ENCODE data around the gene NOA1. TPM values are rescaled to one million over a fixed set of nuclear protein-coding genes. Genes with fewer than 3 reads are reported as not detected.

Gene NOA1
- total RNA-seq, 4 donors from 2014 or later = 20.3 to 34.5 (median 23.2) TPM

GRCh38 chr4:56972809-56973208 lies 4.6 kb downstream of the NOA1 start:
- Histone ChIP-seq H3K36me3 (peaks cover 0 to 65% of the 10 kb centered on the region in 2 donors), H3K27ac (no peak overlapping the region), H3K4me3 (no peak overlapping the region), H3K27me3 (no peaks in the 10 kb centered on the region), H3K4me1 (peaks cover 15 to 21% of the 10 kb centered on the region in 2 donors), H3K9me3 (no peaks in the 10 kb centered on the region)
- intact Hi-C loops (cut with DNase I; ENCODE audit: low total_unique reads) (no loop called here), in situ Hi-C loops (cut with MboI; ENCODE audit: low sequenced_read_pairs in 4 of 4) (loop anchor here in 1 of 4 donors (10.0 kb wide), 1 partner anchor 68 kb away; the partner anchor contains the start of gene REST)
- DNase-seq (no peak), ATAC-seq (no peak)
- no peak for TF ChIP-seq CTCF (IDR thresholded peaks at IDR 0.05 in 4 of 5, conservative IDR thresholded peaks at IDR 0.05 in 1 of 5)
- no peak for TF ChIP-seq POLR2A (IDR thresholded peaks at IDR 0.05)

GRCh38 chr4:56972389-56972788 lies 5.0 kb downstream of the NOA1 start:
- no peak for ATAC-seq
- intact Hi-C loops (cut with DNase I; ENCODE audit: low total_unique reads) = no loop called here
- TF ChIP-seq CTCF (IDR thresholded peaks at IDR 0.05 in 4 of 5, conservative IDR thresholded peaks at IDR 0.05 in 1 of 5) (no peak), POLR2A (IDR thresholded peaks at IDR 0.05) (no peak)
- in situ Hi-C loops (cut with MboI; ENCODE audit: low sequenced_read_pairs in 4 of 4) = loop anchor here in 1 of 4 donors (10.0 kb wide), 1 partner anchor 68 kb away; the partner anchor contains the start of gene REST
- no peak for DNase-seq
- Histone ChIP-seq H3K4me3 (no peak overlapping the region), H3K4me1 (peaks cover 15 to 20% of the 10 kb centered on the region in 2 donors), H3K27ac (no peak overlapping the region), H3K36me3 (peaks cover 0 to 69% of the 10 kb centered on the region in 2 donors), H3K27me3 (no peaks in the 10 kb centered on the region), H3K9me3 (no peaks in the 10 kb centered on the region)

GRCh38 chr4:56971383-56971782 lies 6.0 kb downstream of the NOA1 start:
- DNase-seq (no peak), ATAC-seq (no peak)
- Histone ChIP-seq H3K27me3 (no peaks in the 10 kb centered on the region), H3K36me3 (peaks cover 0 to 79% of the 10 kb centered on the region in 2 donors), H3K9me3 (no peaks in the 10 kb centered on the region), H3K4me1 (peaks cover 15 to 17% of the 10 kb centered on the region in 2 donors), H3K4me3 (no peak overlapping the region), H3K27ac (no peak overlapping the region)
- in situ Hi-C loops (cut with MboI; ENCODE audit: low sequenced_read_pairs in 4 of 4) (loop anchor here in 1 of 4 donors (10.0 kb wide), 1 partner anchor 67 kb away; the partner anchor contains the start of gene REST), intact Hi-C loops (cut with DNase I; ENCODE audit: low total_unique reads) (no loop called here)
- TF ChIP-seq CTCF (IDR thresholded peaks at IDR 0.05 in 4 of 5, conservative IDR thresholded peaks at IDR 0.05 in 1 of 5) = no peak
- no peak for TF ChIP-seq POLR2A (IDR thresholded peaks at IDR 0.05)

- ATAC-seq = no peak
- intact Hi-C loops (cut with DNase I; ENCODE audit: low total_unique reads) (no loop called here), in situ Hi-C loops (cut with MboI; ENCODE audit: low sequenced_read_pairs in 4 of 4) (no loop called here)
- TF ChIP-seq CTCF (IDR thresholded peaks at IDR 0.05 in 4 of 5, conservative IDR thresholded peaks at IDR 0.05 in 1 of 5) = no peak
- no peak for TF ChIP-seq POLR2A (IDR thresholded peaks at IDR 0.05)
- DNase-seq = no peak
- H3K36me3 ChIP-seq = peaks cover 0 to 57% of the 10 kb centered on the region in 2 donors
- no peak overlapping the region for H3K27ac ChIP-seq
- H3K4me1 ChIP-seq = peaks cover 6 to 7% of the 10 kb centered on the region in 2 donors
- no peak overlapping the region for H3K4me3 ChIP-seq
- H3K27me3 ChIP-seq = no peaks in the 10 kb centered on the region
- no peaks in the 10 kb centered on the region for H3K9me3 ChIP-seq
Measured at GRCh38 chr4:56961107-56961500, 16.3 kb downstream of the NOA1 start.

- Histone ChIP-seq H3K27me3 (no peaks in the 10 kb centered on the region), H3K4me1 (peaks cover 6 to 7% of the 10 kb centered on the region in 2 donors), H3K36me3 (peaks cover 0 to 37% of the 10 kb centered on the region in 2 donors), H3K27ac (no peak overlapping the region), H3K4me3 (no peak overlapping the region), H3K9me3 (no peaks in the 10 kb centered on the region)
- TF ChIP-seq POLR2A (IDR thresholded peaks at IDR 0.05) (no peak), CTCF (IDR thresholded peaks at IDR 0.05 in 4 of 5, conservative IDR thresholded peaks at IDR 0.05 in 1 of 5) (no peak)
- intact Hi-C loops (cut with DNase I; ENCODE audit: low total_unique reads) = loop anchor here (5.0 kb wide), 1 partner anchor 52 kb away; the partner anchor contains the start of gene REST
- in situ Hi-C loops (cut with MboI; ENCODE audit: low sequenced_read_pairs in 4 of 4) = no loop called here
- no peak for ATAC-seq
- no peak for DNase-seq
Measured at GRCh38 chr4:56959100-56959499, 18.3 kb downstream of the NOA1 start.
